Measurements from ENCODE around the gene PICALM.

DNA sequence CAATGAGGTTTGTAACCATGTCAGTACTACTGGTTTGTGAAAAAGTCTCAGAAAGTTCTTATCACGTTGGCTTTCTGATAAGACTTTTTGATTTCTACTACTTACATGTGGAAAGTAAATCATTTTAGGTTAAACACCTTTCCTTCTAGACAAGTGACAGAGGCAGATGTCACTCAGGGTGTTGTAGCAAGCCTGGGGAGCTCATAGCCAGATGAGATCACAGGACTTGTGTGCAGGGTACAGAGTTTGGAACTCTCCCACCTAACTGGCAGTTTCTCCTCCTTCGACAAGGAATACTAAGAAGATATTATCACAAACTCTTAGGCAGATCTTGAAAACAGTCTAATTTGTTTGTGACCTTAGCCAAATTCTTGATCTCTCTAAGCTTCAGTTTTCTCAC, 49.4 kb upstream of the PICALM start:
- TF ChIP-seq, protein P1, sequence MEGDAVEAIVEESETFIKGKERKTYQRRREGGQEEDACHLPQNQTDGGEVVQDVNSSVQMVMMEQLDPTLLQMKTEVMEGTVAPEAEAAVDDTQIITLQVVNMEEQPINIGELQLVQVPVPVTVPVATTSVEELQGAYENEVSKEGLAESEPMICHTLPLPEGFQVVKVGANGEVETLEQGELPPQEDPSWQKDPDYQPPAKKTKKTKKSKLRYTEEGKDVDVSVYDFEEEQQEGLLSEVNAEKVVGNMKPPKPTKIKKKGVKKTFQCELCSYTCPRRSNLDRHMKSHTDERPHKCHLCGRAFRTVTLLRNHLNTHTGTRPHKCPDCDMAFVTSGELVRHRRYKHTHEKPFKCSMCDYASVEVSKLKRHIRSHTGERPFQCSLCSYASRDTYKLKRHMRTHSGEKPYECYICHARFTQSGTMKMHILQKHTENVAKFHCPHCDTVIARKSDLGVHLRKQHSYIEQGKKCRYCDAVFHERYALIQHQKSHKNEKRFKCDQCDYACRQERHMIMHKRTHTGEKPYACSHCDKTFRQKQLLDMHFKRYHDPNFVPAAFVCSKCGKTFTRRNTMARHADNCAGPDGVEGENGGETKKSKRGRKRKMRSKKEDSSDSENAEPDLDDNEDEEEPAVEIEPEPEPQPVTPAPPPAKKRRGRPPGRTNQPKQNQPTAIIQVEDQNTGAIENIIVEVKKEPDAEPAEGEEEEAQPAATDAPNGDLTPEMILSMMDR (IDR thresholded peaks at IDR 0.05) = no peak
- TF ChIP-seq EZH2 (IDR thresholded peaks at IDR 0.05; ENCODE audit: borderline replicate concordance, insufficient read depth, low read depth, low read length, poor library complexity, severe bottlenecking) = no peak

Data from B cell (primary cell).